Measurements from ENCODE around the gene DYNC1H1.
A peak's percentile ranks its signal among the peaks of the same experiment; 100 is the strongest.

Gene DYNC1H1

DNA sequence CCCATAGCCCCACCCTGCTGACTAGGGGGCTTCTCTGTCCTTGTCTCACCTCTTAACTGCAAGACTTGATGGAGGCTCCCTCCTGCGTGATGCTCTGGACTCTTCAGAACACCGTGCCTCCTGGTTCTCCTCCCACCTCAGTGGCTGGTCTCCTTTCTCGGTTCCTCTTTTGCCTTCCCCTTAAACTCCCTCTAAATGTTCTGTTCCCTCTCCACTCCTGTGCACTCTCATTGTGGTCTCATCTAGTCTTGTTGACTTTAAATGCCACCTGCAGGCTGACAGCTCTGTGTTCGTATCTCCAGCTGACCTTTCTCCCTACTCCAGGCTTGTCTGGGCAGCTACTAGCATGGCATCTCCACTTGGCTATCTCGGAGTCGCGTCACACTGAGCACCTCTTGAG, 28.3 kb downstream of the DYNC1H1 start:
- peaks cover 24% of the 10 kb centered on the region for H3K4me1 ChIP-seq (ENCODE audit: control insufficient read depth, low read length)
- H3F3A ChIP-seq (ENCODE audit: control insufficient read depth, insufficient read depth): peaks cover 8% of the 10 kb centered on the region; the same call in 1 of the 2 replicates
- peak overlapping the region; percentile 28 for H3K27ac ChIP-seq (ENCODE audit: low read depth, low read length)
- H3K79me2 ChIP-seq (ENCODE audit: control insufficient read depth, low read length): peaks cover 11% of the 10 kb centered on the region
- no peak for TF ChIP-seq EZH2phosphoT487 (IDR thresholded peaks at IDR 0.05; ENCODE audit: borderline replicate concordance, low read length)
- TF ChIP-seq CTCF (IDR thresholded peaks at IDR 0.05; ENCODE audit: low read depth, low read length, poor library complexity, severe bottlenecking): peak; percentile 51
- no peaks in the 10 kb centered on the region for H4K20me1 ChIP-seq (ENCODE audit: control insufficient read depth, insufficient read depth, low read depth, low read length)
- H3K4me2 ChIP-seq (ENCODE audit: low read length): peak overlapping the region; percentile 46
- no peaks in the 10 kb centered on the region for H3K9me2 ChIP-seq (replicated peaks; ENCODE audit: control insufficient read depth, low read length)
- no peaks in the 10 kb centered on the region for H3K9me3 ChIP-seq (ENCODE audit: control insufficient read depth, insufficient read depth, low read length)
- H3K4me3 ChIP-seq (ENCODE audit: low read length): peak overlapping the region; percentile 12; the same call in 1 of the 2 replicates
- no peaks in the 10 kb centered on the region for H3K27me3 ChIP-seq (ENCODE audit: control insufficient read depth, low read length)
- peaks cover 82% of the 10 kb centered on the region for H3K36me3 ChIP-seq (ENCODE audit: control insufficient read depth, low read length)

- Histone ChIP-seq H3K4me3 (ENCODE audit: low read length) (no peak overlapping the region), H3K9me3 (ENCODE audit: control insufficient read depth, insufficient read depth, low read length) (no peaks in the 10 kb centered on the region), H3F3A (ENCODE audit: control insufficient read depth, insufficient read depth) (no peaks in the 10 kb centered on the region), H3K36me3 (ENCODE audit: control insufficient read depth, low read length) (peaks cover 85% of the 10 kb centered on the region), H3K4me2 (ENCODE audit: low read length) (no peak overlapping the region), H3K9me2 (replicated peaks; ENCODE audit: control insufficient read depth, low read length) (no peaks in the 10 kb centered on the region), H3K27me3 (ENCODE audit: control insufficient read depth, low read length) (no peaks in the 10 kb centered on the region), H3K79me2 (ENCODE audit: control insufficient read depth, low read length) (peaks cover 8% of the 10 kb centered on the region), H3K4me1 (ENCODE audit: control insufficient read depth, low read length) (peaks cover 6% of the 10 kb centered on the region), H3K27ac (ENCODE audit: low read depth, low read length) (no peak overlapping the region), H4K20me1 (ENCODE audit: control insufficient read depth, insufficient read depth, low read depth, low read length) (no peaks in the 10 kb centered on the region)
- TF ChIP-seq EZH2phosphoT487 (IDR thresholded peaks at IDR 0.05; ENCODE audit: borderline replicate concordance, low read length) (no peak), CTCF (IDR thresholded peaks at IDR 0.05; ENCODE audit: low read depth, low read length, poor library complexity, severe bottlenecking) (no peak)
Observed at GRCh38 chr14:101997429-101998336, 33.3 kb downstream of the DYNC1H1 start.

DNA sequence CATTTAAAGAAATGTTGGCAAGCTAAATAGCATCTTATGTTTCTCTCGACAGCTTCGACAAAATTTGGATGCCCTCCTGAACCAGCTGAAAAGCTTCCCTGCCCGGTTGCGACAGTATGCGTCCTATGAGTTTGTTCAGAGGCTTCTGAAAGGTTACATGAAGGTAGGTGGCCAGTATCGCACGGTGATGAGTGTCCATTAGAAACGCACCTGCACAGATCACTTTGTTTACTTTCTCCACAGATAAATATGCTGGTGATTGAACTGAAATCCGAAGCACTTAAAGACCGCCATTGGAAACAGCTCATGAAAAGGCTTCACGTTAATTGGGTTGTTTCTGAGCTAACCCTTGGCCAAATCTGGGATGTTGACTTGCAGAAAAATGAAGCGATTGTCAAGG, 36.5 kb downstream of the DYNC1H1 start:
- Histone ChIP-seq H4K20me1 (ENCODE audit: control insufficient read depth, insufficient read depth, low read depth, low read length) (no peaks in the 10 kb centered on the region), H3K36me3 (ENCODE audit: control insufficient read depth, low read length) (peaks cover 89% of the 10 kb centered on the region), H3K4me2 (ENCODE audit: low read length) (no peak overlapping the region), H3K27me3 (ENCODE audit: control insufficient read depth, low read length) (no peaks in the 10 kb centered on the region), H3K9me3 (ENCODE audit: control insufficient read depth, insufficient read depth, low read length) (no peaks in the 10 kb centered on the region), H3K9me2 (replicated peaks; ENCODE audit: control insufficient read depth, low read length) (no peaks in the 10 kb centered on the region), H3K4me3 (ENCODE audit: low read length) (no peak overlapping the region), H3K4me1 (ENCODE audit: control insufficient read depth, low read length) (no peaks in the 10 kb centered on the region), H3F3A (ENCODE audit: control insufficient read depth, insufficient read depth) (no peaks in the 10 kb centered on the region), H3K79me2 (ENCODE audit: control insufficient read depth, low read length) (no peaks in the 10 kb centered on the region), H3K27ac (ENCODE audit: low read depth, low read length) (no peak overlapping the region)
- TF ChIP-seq CTCF (IDR thresholded peaks at IDR 0.05; ENCODE audit: low read depth, low read length, poor library complexity, severe bottlenecking) (no peak), EZH2phosphoT487 (IDR thresholded peaks at IDR 0.05; ENCODE audit: borderline replicate concordance, low read length) (no peak)
